NCI-H2081 (cell line): ENCODE results near the gene EMC1.
A peak's percentile ranks its signal among the peaks of the same experiment; 100 is the strongest.
"Not testable (repeated sequence)": the region's sequence is repeated elsewhere in the genome, so short reads cannot be mapped to it uniquely, and the experiment has no call there.

Experiments used
- DNase-seq, 2 experiments: peaks; one replicate each; lab custom pipeline; 2025; lab: John Stamatoyannopoulos, UW

EMC1 gene

DNA sequence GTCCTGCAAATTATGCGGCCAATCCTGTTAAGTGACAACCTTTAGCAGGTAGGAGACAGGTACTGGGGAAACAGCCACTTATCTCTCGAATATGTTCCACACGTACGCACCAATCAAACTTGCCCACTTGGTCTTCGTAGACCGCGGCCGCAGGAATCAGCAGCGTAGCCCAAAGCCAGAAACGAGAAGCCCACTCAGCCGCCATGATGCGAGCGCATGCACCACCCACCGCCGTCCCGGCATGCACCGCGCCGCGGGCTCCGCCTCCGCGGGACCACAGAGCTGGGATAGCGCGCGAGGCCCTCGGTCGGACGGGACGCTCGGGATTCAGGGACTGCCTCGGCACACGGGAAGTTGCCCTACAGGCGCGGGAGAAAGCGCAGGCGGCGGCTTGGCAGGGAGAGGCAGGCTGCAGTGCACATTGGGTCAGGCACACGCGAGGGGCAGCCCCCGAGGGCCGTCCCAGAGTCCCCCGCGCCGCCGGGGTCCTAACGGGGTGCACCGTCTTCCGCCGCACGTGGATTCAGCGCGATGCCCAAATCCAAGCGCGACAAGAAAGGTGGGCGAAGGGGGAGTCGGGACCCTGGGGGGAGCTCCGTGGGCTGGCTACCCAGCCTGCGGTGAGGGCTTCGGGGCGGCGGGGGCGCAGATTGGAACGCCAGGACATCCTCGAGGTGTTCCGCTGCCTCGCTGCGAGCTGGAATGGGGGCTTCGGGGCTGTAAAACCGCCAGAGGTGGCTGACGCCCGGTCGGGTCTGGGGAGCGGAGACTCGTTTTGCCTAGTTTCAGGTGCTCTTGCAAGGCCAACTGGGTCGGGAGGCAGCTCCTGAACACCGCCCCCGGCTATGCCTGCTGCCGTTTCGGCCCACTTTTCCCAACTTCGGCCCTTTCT lies at the start of gene EMC1, which contains the start of gene MRTO4:
Gene EMC1 (minus strand): TSS at position 220 of the 892 bp plus-strand sequence. CDS start 15 bp downstream, at position 205.
Gene MRTO4 (plus strand): TSS at position 501 of the 892 bp plus-strand sequence. CDS start 31 bp downstream, at position 532.
- DNase-seq, result peak; percentile 81 to 87

DNA sequence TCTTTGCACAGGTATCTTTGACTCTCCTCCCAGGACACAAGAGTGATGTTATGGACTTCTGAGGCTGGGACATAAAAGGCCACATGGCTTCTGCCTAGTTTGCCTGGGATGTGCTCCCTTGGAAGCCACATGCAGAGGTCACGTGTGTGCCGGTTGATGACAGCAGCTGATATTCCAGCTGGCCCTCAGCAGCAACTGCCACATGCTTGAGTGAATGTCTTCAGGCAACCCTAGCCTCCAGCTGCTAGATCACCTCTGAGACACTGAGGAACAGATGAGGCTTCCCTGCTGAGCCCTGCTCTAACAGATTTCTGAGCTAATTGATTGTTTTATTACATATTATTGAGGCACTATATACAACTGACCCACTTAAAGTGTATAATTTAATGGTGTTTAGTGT lies 48.9 kb upstream of the EMC1 start:
- no peak for DNase-seq

DNA sequence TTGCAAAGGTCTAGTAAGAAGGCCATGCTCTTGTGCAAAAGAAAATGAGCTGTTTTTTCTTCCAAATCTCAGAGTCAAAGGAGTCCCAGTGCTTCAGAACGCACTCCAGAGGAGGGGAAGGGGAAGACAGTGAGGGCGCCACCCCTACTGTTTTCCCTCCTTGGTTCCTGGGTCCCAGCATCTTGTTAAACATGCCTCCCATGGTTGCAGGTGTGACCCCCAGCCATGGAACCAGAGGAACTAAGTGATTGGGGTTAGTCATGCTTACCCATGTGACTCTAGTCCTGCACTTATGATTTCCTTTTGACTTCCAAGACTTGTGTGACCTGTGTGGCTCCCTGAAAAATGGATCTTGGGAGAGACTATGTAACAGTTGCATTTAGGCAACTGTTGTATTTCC lies 43.3 kb upstream of the EMC1 start:
- DNase-seq, result no peak

DNA sequence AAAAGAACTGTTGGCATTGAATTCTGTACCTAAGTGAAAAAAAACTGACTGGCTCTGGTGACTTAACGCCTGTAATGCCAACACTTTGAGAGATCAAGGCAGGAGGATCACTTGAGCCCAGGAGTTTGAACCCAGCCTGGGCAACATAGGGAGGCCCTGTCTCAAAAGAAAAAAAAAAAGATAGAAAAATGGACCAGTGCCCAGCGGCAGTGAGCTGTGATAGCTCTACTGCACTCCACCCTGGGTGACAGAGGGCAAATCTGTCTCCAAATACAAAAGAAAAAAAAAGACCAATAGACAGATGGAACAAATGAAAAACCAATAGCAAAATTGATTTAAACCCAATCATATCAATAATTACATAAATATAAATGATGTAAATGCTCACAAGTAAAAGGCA lies 37.9 kb upstream of the EMC1 start:
- DNase-seq, result no peak

DNA sequence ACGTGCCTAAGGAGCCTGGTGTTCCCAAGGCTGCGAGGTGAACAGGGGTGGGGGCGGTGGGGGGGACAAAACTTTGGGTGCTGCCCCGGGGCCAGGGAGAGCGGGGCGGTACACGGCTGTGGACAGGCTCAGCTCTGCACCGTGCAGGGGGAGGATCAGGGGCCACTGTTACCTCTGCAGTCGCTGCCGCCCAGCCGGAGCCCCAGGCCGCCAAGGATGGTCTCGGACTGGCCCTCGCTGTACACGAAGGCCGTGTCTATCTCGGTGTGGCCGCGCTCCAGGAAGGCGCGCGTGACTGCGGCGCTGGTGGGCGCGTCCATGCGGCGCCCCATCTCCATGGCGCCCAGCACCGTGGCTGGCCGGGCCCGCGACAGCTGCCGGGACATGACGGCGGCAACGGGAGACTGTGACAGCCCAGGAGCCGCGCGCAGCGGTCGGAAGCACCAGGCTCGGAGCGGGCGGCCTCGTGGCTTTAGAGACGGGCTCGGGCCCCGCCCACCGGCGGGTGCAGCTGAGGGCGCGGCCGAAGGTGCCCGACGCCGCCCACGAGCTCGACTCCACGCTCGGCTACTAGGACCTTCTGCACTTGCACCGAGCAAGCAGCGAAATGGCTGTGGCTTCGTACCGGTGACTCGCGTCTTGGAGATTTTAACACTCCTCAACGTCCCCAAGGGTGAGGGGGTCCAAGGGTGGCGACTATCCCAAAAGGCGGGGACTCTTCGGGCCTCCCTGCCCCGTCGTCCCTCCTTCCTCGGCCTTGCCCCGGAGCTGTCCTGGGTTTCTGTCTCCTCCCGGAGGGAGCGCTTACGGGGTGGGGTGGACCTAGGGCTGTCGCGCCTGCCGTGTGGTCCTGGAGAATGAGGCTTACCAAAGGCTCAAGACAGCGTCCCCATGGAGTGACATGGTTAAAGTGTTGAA lies 37.3 kb upstream of the EMC1 start, which contains the start of gene AKR7A3:
Gene AKR7A3 (minus strand): TSS at position 447 of the 918 bp plus-strand sequence. CDS start 61 bp downstream, at position 386.
- not testable (repeated sequence) for DNase-seq

DNA sequence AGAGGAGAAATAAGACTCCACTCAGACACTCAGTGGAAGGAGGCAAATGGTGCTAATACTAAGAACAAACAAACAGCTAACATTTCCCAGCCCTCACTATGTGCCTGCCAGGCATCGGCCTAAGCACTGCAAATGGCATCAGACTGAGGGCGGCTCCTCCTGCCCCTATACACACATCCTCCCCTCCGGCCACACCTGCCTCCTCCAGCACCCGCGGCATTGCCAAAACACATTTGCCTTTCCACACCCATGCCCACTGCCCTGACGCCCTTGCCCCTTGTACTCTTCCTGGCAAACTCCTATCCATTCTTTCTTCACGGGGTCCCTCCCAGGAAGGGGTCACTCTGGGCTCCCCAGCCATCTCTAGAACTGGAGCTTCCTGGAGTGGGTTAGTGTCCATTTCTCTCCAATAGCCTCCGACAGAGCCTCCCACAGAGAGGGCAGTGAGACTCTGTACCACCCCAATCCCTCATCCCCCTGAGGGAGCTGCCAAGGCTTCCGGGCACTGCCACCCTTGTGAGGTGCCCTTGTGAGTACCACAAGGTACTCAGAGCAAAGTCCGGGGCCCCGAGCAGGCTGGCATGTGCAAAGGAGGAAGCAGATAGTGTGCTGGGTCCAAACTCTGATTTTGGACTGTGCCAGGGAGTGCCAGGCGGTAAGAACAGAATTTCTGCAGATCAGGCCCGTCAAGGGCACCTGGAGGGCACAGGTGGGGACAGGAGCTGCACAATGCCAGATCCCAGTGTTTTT lies 36.3 kb upstream of the EMC1 start:
- no peak for DNase-seq

DNA sequence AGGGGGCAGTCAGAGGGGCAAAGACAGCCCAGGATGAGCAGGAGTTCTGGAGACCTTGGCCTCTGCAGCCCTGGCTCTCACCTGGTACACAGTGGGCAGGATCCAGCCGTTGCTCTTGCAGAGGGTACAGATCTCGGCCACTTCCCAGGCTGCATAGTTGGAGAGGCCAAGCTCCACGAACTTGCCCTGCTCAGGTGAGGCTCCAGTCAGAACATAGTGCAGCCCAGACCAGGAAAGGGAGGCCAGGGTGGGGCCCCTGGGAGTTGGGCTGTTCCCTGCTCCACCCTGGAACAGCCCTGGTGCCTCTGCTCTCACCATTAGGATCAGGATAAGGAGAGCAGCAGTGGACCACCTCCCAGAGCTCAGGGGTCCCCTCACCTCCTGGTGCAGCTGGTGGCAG lies 34.5 kb upstream of the EMC1 start:
- DNase-seq, result not testable (repeated sequence)

DNA sequence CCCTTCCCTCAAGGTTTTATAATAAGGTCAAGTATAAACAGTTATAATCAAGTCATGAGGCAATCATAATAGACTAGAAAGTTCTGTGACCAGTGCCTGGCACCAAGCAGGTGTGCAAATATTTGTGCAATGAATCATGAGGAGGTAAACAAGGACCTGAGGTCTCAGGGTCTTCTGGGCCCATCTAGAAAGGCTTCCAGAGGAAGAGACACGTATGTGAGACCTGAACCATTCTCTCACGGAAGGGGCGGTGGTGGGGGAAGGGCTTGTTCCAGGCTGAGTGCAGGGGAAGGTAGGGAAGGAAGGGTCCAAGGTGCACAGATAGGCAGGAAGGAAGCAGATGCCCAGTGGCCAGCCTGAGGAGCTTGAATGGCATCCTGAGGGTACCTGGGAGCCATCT lies 34.0 kb upstream of the EMC1 start:
- not testable (repeated sequence) for DNase-seq

DNA sequence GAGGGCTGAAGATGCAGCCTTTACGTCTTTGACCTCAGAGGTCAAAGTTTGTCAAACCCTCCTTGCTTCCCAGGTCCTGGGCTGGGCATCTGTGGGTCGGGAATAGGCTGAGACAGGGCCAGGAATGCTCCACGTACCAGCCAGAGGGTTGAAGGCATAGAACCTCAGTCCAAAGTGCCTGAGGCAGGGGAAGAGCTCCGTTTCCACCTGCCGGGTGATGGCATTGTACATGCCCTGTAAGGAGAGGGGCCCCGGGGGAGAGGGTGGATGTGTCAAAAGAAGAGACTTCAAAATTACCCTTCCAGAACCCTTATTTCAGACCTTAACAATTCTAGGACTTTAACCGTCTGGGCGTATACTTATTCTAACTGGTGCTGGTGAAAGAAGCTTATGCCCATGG lies 33.6 kb upstream of the EMC1 start:
- DNase-seq, result no peak

DNA sequence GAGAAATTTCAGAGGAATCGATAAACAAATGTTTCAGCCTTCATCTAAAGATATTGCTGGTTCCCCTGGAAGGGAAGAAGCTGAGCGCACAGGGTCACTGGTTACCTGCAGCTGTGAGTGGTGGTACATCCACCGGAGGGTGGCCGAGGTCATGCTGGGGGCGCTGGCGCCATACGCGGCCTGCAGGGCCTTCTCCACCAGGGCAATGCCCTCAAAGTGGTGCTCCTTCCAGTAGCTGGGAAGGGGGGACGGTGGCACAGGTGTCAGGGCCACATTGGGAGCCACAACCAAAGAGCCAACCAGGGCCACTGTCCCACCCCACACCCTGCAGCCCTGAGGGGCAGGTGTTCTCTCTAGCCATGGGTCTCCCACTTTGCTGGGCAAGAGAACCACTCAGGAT lies 32.6 kb upstream of the EMC1 start:
- DNase-seq, result no peak

DNA sequence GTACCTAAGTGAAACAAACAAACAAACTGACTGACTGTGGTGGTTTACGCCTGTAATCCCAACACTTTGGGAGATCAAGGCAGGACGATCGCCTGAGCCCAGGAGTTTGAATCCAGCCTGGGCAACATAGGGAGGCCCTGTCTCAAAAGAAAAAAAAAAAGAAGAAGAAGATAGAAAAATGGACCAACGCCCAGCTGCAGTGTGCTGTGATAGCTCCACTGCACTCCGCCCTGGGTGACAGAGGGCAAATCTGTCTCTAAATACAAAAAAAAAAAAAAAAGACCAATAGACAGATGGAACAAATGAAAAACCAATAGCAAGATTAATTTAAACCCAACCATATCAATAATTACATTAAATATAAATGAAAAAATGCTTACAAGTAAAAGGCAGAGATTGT lies 23.3 kb upstream of the EMC1 start:
- no peak for DNase-seq

DNA sequence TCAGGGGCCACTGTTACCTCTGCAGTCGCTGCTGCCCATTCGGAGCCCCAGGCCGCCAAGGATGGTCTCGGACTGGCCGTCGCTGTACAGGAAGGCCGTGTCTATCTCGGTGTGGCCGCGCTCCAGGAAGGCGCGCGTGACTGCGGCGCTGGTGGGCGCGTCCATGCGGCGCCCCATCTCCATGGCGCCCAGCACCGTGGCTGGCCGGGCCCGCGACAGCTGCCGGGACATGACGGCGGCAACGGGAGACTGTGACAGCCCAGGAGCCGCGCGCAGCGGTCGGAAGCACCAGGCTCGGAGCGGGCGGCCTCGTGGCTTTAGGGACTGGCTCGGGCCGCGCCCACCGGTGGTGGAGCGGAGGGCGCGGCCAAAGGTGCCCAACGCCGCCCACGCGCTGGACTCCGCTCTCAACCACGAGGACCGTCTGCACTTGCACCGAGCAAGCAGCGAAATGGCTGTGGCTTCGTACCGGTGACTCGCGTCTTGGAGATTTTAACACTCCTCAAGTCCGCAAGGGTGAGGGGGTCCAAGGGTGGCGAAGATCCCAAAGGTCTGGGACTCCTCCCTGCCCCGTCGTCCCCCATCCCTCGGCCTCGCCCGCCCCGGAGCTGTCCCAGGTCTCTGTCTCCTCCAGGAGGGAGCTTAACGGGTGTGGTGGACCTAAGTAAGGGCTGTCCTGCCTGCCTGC lies 22.7 kb upstream of the EMC1 start:
- DNase-seq, result not testable (repeated sequence)

DNA sequence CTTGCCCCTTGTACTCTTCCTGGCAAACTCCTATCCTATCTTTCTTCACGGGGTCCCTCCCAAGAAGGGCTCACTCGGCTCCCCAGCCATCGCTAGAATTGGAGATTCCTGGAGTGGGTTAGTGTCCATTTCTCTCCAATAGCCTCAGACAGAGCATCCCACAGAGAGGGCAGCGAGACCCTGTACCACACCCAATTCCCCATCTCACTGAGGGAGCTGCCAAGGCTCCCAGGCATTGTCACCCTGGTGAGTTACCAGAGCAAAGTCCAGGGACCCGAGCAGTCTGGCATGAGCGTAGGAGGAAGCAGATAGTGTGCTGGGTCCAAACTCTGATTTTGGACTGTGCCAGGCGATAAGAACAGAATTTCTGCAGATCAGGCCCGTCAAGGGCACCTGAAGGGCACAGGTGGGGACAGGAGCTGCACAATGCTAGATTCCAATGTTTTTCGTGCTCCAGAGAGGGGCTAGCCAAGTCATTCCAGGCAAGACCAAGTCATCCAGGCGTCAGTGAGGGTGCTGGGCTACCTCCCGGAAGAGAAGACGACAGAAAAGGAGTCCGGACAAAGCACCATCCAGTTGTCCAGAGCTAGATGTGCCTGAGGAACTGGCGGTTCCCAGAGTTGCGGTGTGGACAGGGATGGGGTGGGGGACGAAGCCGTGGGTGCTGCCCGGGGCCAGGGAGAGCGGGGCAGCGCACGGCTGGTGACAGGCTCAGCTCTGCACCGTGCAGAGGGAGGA lies 22.0 kb upstream of the EMC1 start:
- DNase-seq, result no peak

DNA sequence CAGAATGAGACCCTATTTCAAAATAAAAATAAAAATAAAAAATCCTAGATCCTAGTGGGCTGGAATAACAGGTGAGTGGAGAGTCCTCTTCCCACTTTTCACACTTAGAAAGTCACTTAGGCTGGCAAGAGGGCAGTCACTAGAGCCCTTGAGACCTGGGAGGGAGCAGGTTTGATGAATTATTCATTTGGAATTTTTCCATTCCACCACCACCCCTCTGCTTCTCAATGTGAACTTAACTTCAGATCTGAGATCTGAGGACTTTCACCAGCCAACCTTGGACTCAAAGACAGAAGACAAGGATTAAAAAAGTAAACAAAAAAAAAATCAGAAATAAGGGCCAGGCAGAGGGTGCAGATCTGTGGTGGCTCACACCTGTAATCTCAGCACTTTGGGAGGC lies 20.7 kb upstream of the EMC1 start:
- DNase-seq, result no peak

DNA sequence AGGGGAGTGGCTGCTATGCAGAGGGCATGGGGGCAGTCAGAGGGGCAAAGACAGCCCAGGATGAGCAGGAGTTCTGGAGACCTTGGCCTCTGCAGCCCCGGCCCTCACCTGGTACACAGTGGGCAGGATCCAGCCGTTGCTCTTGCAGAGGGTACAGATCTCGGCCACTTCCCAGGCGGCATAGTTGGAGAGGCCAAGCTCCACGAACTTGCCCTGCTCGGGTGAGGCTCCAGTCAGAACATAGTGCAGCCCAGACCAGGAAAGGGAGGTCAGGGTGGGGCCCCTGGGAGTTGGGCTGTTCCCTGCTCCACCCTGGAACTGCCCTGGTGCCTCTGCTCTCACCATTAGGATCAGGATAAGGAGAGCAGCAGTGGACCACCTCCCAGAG lies 19.0 kb upstream of the EMC1 start:
- DNase-seq, result not testable (repeated sequence)

DNA sequence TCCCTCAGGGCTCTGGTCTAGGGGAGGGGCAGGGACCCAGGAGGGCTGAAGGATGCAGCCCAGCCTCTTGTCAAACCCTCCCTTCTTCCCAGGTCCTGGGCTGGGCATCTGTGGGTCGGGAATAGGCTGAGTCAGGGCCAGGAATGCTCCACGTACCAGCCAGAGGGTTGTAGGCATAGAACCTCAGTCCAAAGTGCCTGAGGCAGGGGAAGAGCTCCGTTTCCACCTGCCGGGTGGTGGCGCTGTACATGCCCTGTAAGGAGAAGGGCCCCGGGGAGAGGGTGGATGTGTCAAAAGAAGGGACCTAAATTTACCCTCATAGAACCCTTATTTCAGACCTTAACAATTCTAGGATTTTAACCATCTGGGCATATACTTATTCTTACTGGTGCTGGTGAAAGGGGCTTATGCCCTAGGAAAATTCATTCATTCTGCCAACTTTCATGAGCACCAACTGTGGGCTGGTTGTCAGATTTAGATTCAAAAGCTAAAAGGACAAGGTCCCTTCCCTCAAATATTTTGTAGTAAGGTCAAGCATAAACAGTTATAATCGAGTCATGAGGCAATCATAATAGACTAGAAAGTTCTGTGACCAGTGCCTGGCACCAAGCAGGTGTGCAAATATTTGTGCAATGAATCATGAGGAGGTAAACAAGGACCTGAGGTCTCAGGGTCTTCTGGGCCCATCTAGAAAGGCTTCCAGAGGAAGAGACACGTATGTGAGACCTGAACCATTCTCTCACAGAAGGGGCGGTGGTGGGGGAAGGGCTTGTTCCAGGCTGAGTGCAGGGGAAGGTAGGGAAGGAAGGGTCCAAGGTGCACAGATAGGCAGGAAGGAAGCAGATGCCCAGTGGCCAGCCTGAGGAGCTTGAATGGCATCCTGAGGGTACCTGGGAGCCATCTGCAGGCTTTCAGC lies 18.4 kb upstream of the EMC1 start:
- DNase-seq, result not testable (repeated sequence)

DNA sequence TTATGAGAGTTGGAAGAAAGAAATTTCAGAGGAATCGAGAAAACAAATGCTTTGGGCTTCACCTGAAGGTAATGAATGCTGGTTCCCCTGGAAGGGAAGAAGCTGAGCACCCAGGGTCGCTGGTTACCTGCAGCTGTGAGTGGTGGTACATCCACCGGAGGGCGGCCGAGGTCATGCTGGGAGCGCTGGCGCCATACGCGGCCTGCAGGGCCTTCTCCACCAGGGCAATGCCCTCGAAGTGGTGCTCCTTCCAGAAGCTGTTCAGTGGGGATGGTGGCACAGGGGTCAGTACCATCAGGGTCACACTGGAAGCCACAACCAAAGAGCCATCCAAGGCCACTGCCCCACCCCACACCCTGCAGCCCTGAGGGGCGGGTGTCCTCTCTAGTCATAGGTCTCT lies 17.1 kb upstream of the EMC1 start:
- DNase-seq, result no peak

DNA sequence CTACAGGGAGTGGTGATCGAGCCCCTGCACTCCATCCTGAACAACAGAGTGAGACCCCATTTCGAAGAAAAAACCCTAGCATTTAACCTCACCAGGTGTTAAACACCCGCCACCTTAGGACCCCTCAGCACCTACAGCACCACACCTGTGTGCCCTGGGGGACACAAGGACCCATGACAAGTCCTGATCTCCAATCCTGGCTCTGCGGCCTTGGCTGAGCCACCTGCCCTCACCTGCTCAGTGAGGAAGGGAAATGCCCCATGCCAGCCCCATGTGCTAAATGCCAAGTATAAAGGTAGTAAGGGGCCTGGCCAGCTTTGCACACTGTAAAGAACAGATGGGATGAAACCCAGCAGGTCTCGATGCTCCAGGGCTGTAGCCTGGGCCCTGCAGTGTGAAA lies 11.4 kb upstream of the EMC1 start:
- no peak for DNase-seq

DNA sequence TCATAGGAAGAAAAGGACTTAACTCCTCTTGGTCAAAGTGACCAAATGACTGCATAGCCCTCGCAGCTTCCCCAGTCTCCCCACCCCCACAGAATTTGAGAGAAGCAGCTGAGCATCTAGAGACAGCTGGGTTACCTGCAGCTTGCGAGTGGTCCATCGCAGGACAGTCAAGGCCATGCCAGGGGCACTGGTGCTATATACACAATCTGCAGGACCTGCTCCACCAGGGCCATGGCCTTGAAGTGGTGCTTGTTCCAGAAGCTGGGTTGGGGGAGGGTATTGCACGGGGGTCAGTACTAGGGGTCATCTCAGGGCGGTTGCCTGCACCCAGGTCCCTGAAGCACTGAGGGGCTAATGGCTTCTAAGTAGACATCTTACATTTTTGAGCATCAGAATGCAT lies 10.7 kb upstream of the EMC1 start:
- no peak for DNase-seq
